HG03025 (cell line): ENCODE measurements around the gene PTPRU.

ENCODE experiments used
- ATAC-seq: cut with Tn5 transposase; IDR thresholded peaks from one replicate; pipeline ENCODE4 v1.9.1; 2021; ENCODE audit warnings: mild to moderate bottlenecking, moderate library complexity; ENCODE audit not compliant: unreplicated experiment, low FRiP score

PTPRU gene

DNA sequence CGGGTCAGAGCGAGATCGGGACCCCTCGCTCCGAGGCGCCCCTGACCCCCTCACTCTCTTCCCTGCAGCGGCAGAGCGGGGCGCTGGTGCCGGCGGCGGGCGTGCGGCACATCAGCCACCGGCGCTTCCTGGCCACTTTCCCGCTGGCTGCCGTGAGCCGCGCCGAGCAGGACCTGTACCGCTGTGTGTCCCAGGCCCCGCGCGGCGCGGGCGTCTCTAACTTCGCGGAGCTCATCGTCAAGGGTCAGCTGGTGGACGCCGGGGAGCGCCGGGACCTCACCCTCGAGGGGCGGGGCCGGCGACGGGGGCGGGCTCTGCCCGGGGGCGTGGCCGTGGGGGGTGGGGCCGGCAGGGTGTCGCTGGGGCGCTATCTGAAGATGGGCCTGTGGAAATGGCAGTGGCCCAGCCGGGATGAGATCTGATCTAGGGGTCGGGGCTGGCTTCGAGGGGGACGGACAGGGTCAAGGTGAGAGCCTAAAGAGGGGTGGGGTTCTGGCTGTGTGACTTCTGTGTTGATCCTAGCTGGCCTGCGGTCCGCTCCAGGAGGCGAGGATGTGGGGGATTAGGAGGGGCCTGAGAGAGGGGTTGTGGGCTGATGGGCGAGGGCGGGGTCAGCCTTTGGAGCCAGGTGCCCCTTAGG is 23.6 kb downstream of the PTPRU start:
- no peak for ATAC-seq

DNA sequence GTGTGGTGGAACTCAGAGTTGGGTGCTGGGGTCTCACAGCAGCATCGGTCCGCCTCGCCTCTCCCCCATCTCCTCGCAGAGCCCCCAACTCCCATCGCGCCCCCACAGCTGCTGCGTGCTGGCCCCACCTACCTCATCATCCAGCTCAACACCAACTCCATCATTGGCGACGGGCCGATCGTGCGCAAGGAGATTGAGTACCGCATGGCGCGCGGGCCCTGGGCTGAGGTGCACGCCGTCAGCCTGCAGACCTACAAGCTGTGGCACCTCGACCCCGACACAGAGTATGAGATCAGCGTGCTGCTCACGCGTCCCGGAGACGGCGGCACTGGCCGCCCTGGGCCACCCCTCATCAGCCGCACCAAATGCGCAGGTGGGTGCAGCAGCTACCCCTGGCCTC is 24.2 kb downstream of the PTPRU start:
- no peak for ATAC-seq

DNA sequence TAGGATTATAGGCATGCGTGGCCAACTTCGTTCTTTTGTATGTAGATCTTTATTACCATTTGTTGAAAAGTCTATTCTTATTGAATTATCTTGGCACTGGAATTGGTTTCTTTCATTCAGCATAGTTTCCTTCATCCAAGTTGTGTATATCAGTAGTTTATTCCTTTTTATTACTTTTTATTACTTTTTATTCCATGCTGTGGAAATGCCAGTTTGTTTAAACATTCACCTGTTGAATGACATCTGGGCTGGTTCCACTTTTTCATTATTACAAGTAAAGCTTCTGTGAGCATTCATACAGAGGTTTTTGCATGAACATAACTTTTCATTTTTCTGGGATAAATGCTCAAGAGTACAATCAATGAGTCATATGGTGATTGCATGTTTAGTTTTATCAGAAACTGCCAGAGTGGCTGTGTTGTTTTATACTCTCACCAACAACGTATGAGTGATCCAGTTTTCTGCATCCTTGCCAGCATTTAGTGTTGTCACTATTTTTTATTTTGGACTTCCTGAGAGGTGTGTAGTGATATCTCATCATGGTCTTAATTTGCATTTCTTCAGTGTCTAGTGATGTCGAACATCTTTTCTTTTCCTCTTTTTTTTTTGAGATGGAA is 28.6 kb downstream of the PTPRU start:
- no peak for ATAC-seq

DNA sequence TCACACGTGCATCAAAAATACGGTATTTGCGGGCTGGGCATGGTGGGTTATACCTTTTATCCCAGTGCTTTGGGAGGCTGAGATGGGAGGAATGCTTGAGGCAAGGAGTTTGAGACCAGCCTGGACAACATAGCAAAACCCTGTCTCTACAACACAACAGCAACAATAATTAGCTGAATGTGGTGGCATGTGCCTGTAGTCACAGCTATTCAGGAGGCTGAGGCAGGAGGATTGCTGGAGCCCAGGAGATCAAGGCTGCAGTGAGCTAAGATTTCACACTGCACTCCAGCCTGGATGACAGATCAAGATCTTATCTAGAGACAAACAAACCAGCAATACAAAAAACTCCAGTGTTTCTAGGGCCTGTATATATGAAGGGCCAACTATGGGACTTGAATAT is 30.6 kb downstream of the PTPRU start:
- no peak for ATAC-seq

DNA sequence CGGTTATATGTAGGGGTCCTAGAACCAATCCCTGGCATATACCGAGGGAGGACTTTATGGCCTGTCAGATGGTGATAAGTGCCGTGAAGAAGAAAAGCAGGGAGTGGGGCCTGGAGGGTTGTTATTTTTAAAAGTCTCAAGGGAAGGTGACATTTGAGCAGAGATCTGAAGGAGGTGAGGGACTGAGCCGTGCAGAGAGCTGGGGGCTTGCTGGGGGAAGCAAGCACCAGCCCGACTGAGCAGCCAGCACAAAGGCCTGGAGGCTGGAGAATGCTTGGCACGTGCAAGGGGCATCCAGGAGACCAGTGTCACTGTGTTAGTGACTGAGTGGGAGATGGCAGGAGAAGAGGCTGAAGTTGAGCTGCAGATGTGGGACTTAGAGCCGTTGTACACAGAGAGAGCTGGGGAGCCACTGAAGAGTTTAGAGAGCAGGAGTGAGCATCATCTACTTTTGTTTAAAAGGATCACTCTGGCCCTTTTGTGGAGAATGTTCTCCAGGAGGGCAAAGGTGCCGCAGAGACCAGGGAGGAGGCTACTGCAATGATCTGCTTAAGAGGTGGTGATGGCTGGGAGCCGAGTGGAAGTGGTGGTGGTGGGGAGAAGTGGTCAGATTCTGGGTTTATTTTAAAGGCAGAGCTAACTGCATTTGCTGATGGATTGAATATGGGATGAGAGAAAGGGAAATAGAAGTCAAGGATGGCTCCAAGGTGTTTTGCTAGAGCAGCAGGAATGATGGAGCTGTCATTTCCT is 31.2 kb downstream of the PTPRU start:
- no peak for ATAC-seq

DNA sequence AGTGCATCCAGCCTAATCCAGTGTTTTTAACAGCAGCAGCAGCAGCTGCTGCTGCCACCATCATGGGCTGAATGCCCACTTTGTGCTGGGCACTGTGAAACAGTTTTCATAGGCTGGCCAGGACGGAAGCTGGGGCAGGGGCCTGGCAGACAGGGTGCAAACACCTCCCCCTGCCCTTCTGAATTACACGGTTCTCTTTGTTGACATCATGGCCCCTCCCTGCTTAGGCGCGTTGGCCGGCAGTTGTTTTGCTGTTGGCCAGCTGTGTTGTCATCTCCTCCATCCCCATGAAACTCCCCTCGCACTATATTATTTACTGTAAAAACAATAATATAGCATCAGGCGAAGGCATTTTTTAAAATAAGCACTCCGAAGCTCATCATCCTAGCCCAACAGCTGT is 33.1 kb downstream of the PTPRU start:
- no peak for ATAC-seq

DNA sequence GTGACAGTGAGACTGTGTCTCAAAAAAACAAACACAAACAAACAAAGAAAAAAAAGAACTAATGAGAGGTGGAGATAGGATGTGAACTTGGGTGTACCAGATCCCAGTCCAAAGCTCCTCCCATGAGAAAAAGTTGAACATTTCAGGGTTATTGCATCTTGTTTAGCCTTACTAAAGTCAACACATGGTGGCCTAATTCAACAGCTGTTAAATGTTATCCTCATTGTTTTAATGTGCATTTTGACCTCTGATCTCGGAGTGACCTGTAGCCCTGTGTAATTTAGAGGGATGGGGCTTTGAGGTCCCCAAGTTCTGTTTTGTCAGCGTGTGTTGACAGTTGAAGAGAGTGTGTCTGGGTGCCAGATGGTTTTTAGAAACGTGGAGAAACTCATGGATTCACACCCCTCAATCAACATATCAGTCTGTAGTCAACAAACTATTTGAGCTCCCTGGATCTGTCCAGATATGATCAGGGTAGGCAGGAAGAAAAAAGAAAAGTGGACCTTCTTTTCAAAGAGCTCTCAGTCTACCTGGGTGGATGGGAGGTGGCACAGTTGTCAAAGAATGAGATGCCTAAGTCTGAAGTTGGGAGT is 34.7 kb downstream of the PTPRU start:
- no peak for ATAC-seq

DNA sequence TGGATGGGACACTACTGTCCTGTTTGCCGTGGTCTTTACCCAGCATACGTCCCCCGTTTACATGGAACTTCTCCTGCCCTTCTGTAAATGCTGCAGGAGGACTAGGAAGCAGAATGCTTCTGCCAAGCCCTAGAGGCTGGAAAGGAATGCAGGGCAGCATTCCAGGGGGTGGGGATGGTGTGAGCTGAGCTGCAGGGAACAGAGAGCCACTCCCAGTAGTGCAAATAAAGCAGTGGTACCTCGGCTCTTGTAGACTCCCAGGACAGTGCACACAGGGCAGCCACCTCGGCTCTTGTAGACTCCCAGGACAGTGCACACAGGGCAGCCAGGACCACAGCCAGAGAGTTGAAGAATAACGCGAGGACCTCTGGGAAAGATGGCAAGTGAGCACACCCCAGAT is 35.4 kb downstream of the PTPRU start:
- no peak for ATAC-seq

DNA sequence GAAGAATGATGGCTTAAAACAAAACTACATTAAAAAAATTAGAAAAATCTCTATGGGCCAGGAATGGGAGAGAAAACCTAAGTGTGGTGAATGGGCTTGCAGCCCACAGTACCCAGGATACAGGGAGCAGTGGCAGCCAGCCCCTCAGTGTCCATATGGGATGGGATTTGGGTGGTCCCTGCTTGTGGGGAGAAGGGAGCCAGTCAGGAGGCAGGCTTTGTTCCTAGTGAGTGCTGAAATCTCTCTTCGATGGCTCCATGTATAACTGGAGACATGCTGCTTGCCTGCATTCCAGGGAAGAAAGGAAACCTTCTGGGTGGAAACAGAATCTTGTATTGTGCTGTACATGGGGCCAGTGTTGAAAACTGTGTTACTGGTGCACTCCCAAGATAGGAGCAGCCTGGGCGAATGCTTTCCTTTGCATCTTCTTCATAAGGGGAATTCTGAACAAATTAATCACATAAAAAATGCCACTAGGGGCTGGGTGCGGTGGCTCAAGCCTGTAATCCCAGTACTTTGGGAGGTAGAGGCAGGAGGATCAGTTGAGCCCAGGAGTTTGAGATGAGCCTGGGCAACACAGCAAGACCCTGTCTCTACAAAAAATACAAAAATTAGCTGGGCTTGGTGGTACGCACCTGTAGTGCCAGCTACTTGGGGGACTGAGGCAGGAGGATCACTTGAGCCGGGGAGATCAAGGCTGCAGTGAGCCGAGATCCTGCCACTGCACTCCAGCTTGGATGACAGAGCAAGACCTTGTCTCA is 36.0 kb downstream of the PTPRU start:
- no peak for ATAC-seq

DNA sequence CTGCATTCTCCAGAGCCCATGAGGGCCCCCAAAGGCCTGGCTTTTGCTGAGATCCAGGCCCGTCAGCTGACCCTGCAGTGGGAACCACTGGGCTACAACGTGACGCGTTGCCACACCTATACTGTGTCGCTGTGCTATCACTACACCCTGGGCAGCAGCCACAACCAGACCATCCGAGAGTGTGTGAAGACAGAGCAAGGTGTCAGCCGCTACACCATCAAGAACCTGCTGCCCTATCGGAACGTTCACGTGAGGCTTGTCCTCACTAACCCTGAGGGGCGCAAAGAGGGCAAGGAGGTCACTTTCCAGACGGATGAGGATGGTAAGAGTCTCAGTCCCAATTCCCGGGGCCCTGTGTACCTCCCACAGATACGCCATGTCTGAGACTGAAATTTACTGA is 39.1 kb downstream of the PTPRU start:
- no peak for ATAC-seq

DNA sequence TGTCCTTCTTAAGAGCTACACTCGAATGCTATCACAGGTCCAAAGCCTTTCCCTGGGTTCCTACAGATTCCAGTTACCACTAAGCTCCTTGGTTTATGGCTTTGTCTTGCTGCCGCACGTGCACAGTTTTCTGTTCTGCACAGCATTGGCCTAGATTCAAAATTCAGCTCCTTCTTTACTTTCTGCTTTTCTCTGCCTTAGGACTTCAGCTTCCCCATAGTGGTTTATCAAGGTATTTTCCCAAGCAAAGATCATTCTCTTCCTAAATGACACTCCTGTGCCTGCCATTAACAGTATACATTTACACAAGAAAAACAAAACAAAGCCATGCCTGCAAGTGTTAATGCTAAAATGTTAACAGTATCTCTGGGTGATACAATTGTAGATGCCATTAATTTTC is 41.8 kb downstream of the PTPRU start:
- ATAC-seq = no peak

DNA sequence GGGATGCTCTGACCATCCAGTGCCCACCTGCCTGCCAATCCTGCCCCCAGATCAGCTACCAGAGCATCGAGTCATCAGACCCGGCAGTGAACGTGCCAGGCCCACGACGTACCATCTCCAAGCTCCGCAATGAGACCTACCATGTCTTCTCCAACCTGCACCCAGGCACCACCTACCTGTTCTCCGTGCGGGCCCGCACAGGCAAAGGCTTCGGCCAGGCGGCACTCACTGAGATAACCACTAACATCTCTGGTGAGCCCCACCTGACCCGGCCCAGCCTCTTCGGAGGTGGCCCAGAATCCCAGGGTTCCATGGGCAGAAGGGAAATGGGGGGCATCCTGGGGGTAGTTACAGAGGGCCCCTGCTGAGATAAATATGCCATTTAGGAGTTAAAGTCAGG is 43.1 kb downstream of the PTPRU start:
- ATAC-seq = no peak

DNA sequence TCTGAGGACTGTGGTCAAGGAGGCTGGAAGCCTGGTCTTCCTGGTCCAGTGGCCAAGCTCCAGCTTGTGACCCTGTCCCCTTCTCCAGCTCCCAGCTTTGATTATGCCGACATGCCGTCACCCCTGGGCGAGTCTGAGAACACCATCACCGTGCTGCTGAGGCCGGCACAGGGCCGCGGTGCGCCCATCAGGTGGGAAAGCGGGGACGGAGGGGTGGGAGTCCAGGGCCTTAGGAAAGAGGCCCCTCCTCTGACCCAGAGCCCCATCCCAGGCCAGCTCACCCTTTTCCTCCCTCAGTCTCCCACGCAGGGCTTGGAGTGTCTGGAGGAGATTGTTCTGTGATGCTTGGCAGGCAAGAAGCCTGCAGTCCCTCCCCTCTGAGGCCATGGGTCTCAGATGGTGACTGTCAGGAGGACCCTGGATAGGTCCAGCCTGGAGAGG is 43.6 kb downstream of the PTPRU start:
- ATAC-seq = no peak

DNA sequence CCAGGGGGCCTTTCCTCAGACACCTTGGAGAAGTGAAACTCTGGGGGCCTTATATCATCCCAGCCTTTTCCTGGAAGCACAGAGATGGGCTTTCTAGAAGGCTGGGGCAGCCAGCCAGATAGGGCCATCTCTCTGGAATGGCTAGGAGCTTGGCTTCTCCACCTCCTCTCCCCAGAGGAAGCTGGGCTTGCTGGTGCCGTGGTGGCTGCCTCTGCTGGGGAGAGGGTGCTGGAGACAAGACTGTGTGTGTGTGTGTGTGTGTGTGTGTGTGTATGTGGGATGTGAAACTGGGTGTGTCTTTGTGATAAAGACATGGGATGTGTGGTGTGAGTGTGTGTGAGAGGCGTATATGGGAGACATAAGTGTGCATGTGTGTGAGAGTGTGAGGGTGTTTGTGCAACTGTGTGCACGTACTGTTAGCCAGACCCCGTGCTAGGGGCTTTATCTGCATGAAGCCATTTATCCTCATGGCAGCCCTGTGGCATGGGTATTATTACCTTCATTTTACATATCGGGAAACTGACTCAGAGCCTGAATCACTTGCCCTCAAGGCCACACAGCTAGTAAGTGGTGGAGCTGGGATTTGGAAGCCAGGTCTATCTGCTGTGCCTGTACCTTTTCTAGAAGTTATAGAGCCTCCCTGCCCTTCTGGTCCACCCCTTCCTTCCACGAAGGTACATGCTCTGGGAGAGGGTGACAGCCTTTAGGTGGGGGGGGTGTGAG is 44.2 kb downstream of the PTPRU start:
- no peak for ATAC-seq

DNA sequence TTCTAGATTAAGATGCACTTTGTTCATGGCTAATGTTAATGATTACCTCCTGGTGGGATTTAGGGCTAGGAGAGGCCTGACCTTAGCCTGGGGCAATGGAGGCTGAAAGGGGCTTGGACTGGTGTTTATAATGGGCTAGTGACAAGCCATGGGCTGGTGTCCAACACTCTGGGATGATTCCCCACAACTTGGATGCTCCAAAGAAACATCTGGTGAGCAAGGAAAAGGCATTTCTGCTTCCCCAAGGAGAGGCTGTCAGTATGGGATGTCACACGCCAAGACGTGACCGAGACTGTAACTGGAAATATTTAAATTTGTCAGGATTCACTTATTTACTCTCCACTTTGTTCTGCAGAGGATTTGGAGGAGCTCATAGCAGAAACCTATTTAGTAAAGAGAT is 45.2 kb downstream of the PTPRU start:
- ATAC-seq = no peak

DNA sequence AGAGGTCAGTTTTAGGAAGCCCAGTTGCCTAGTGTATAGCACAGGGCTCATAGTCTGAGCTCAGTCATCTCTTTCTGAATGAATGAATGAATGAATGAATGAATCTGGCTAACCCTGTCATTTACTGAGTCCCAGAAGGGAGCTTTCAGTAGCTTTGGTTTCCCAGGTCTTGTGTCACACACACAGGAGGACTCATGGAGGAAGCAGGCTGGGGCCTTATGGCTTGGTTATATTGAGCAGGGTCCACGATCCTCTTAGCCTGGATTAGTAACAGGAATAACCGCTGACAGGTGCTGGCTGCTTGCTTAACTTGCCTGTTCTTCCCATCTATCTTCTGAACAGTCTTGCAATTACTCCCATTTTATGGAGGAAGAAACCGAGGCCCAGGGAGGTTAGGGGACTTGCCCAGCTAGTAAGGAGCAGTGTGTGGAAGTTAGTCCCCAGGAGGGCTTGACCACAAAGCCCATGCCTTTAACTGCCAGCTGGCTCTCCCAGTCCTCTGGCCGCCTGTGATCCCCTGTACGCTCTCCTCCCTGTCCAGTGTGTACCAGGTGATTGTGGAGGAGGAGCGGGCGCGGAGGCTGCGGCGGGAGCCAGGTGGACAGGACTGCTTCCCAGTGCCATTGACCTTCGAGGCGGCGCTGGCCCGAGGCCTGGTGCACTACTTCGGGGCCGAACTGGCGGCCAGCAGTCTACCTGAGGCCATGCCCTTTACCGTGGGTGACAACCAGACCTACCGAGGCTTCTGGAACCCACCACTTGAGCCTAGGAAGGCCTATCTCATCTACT is 46.0 kb downstream of the PTPRU start:
- ATAC-seq = no peak

DNA sequence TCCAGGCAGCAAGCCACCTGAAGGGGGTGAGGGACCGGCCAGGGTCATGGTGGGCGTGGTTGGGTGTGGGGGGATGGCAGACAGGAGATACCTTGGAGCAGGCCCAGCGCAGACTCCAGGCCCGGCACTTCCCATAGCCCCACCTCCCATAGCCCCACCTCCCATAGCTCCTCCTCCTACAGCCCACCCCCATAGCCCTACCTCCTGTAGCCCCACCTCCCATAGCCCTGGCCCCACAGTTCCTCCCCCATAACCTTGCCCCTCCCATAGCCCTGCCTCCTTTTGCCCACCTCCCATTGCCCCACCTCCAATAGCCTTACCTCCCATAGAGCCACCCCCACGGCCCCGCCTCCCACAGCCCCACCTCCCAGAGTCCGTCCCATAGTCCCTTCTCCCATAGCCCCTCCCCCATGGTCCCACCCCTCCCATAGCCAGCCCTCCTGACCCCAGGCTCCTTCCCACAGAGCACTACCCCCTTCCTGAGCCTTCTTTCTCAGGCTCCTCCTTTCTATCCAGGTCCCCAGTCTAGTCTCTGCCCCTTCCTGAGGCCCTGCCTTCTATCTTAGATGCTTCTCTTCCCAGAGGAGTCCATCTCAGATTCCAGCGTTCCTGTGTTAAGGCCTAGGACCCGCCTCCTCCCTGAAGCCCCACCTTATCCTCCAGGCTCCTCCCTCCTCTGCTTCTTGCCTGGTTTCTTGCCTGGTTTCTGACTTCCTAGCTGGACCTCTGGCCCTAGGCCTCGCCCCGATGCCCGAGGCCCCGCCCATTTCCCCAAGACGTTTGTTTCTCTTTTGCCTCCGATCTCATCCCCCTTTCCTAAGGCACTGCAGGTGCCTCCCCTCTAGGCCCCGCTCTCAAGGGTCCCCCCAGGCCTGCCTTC is 46.8 kb downstream of the PTPRU start:
- ATAC-seq = no peak

DNA sequence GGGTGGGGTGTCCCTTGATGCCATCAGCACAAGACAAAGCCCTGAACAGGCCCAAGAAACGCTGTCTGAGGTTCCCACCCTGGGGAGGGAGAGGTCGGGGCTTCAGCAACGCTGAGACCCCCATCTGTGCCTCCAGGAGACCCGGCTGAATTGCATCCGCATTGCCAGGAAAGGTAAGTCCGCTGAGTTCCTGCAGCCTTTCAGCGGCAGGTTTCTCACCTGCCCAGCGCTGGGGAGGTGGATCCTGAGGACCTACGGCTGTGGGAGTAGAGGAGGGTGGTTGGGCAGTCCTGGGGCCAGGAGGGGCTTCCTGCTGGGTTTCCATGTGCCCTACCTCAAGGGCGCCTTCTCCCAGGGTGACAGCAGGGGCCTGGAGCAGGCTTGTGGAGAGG is 47.5 kb downstream of the PTPRU start:
- ATAC-seq = no peak
